ENCODE data around the gene ACTL7A.
A peak's percentile ranks its signal among the peaks of the same experiment; 100 is the strongest.

The ACTL7A gene

GRCh38 chr9:108850293-108850897 is 11.7 kb upstream of the ACTL7A start:
- DNase-seq: no peak

DNA sequence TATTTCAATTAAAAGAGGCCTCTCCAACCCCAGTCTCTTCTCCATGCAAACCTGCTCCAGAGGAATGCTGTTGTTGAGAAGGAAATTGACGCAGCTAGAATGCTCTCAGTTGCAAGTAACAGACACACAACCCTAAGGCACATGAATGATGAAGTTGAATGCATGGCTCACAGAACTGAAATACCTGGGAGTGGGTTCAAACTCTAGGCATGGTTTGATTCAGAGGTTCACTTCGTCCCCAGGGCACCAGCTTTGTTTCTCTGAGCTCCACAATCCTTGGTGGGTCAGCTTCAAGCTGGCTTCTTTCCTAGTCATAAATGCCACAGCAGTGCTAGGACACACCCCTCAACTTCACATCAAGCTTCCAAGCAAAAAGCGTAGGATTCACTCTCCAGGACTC is 10.9 kb upstream of the ACTL7A start:
- DNase-seq: no peak

- DNase-seq: no peak
These were observed 10.0 kb upstream of the ACTL7A start for GRCh38 chr9:108852079-108852478.

GRCh38 chr9:108854094-108854493 is 8.0 kb upstream of the ACTL7A start:
- no peak for DNase-seq

DNA sequence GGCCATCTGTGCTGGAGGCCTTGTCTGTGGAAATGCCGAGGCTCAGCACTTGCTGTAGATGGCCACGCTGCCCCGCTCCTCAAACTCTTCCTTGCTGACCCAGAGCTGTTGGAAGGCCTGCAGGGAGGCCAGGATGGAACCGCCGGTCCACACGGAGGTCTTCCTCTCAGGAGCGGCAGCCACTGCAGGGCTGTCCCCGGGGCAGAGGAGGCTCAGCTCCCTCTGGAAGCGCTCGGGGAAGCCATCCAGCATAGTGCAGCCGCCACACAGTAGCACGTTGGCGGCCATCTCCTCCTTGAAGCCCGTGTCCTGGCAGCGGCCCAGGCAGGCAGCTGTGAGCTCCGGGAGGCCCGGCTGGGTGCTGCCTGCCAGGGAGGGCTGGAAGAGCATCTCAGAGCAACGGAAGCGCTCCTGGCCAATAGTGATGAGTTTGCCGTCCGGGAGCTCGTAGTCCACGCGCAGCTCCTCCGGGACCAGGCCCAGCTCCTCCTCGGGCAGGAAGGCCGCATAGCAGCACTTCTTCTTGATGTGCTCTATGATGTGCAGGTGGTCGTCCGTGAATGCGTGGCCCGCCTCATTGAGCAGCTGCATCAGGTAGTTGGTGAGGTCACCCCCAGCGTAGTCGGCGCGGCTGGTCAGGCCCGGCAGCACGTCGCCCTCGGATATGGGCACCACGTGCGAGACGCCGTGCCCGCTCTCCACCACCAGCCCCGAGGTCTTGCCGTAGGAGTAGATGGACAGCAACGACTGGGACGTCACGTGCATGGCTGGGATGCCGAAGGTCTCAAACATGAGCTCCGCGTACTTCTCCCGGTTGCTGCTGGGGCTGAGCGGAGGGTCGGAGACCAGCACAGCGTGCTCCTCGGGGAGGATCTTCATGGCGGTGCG is 7.2 kb upstream of the ACTL7A start:
- DNase-seq: peak; percentile 73

GRCh38 chr9:108855529-108855886 is 6.6 kb upstream of the ACTL7A start:
- no peak for DNase-seq

- no peak for DNase-seq
These were observed 6.2 kb upstream of the ACTL7A start, which contains the start of gene ACTL7B for GRCh38 chr9:108855888-108856287. Gene ACTL7B, minus strand, starts transcription at chr9:108855986. Its CDS starts 56 bp downstream, at chr9:108855930.

- no peak for DNase-seq
These were observed 4.5 kb upstream of the ACTL7A start for GRCh38 chr9:108857572-108857971.

- DNase-seq: no peak
These were observed 2.5 kb upstream of the ACTL7A start for GRCh38 chr9:108859459-108860114.

- no peak for DNase-seq
These were observed 1.7 kb upstream of the ACTL7A start for GRCh38 chr9:108860354-108860753.

- DNase-seq: peak; percentile 3
These were observed 1.3 kb upstream of the ACTL7A start for GRCh38 chr9:108860764-108861163.

- no peak for DNase-seq
These were observed 602 bp upstream of the ACTL7A start for GRCh38 chr9:108861464-108861863.

- DNase-seq: no peak
These were observed 1.8 kb downstream of the ACTL7A start for GRCh38 chr9:108863891-108864290.

GRCh38 chr9:108864446-108864845 is 2.4 kb downstream of the ACTL7A start:
- DNase-seq: no peak

GRCh38 chr9:108865037-108865436 is 3.0 kb downstream of the ACTL7A start:
- DNase-seq: no peak

- no peak for DNase-seq
These were observed 3.9 kb downstream of the ACTL7A start for GRCh38 chr9:108866001-108866420.

- DNase-seq: no peak
These were observed 5.0 kb downstream of the ACTL7A start for GRCh38 chr9:108867116-108867515.

DNA sequence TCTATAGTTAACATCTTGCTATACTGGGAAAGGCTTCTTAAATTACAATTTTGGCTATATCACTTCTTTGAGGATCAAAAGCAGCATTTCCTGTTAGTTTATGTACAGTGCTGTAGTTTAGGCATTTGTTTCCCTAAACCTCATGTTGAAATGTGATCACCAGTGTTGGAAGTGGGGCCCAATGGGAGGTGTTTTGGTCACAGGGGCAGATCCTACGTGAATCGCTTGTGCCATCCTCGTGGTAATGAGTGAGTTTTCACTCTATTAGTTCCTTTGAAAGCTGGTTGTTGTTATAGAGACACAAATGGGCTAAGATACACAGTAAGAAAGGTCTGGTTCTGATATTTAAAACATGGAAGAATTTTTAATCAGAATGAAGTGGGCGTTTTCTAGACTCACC is 5.8 kb downstream of the ACTL7A start:
- DNase-seq: no peak

DNA sequence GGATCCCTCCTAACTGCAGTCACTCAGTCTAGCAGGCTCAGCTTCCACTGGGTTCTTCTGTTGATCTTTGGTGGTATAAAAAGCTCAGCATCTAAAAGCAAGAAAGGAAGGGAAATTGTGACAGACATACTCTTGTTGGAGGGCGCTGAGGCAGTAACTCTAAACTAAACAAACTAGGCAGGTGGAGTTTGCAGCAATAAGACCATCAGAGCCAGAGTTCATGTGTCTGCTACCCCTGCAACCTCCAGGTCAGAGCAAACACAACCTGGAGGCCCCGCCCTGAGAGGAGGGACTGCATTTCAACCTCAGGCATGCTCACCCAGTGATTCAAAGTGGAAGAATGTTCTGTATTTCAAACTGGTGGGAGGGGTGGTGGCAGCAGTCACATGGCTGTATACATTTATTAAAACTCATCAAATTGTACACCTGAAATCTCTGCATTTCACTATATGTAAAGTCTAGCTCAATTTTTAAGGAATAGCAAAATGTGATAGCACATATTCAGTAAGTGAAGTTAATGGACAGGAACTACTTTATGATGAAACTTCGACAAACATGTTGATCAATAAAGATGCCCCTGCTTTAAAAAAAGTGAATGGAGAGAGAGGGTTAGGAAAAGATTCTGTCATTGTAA is 7.1 kb downstream of the ACTL7A start:
- no peak for DNase-seq

DNA sequence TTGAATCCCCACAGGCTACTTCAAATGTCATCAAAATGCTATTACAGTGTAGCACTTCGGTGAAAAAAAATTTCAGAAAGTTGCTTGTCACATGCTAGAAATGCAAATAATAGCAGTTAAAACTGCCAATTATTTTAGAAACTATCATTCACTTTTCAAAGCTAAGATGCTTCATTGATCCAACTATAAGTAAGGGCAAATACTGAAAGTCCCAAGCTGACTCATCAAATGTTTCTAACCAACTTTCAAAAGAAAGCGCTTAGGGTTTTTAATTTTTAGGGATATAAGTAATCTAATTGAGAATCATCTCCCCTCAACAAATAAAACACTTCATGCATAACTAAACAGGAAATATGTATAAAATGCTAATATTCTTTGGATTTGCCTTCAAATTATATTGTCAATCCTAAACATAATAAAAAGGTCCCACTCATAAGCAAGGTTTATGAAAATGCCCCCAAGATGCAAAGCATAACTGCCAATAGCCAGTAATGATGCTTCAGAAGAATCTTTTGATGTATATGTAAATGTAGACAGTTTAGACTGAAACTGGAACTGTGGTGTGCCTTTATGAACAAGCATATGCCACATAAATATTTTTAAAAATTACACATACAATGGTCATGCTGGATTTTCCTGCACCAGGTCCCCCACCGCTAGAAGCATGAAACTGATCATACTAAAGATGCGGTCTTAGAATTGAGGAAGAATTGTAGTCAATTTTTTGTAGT is 12.2 kb downstream of the ACTL7A start:
- DNase-seq: no peak

DNA sequence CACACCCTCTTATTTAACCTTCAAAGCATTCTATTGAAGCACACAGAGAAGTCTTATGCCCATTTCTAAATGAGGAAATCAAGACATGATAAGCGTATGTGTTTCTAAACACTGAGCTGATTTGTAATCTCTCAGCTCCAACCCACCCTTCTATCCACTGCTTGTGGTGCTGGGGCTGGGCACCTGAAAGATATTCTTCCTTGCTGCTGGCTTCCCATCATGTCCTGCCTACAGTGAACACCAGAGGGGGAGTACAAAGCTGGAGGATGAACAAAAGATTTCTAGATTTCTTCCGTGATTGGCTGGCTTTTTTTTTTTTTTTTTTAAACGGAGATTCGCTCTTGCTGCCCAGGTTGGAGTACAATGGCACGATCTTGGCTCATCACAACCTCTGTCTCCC is 14.4 kb downstream of the ACTL7A start:
- DNase-seq: no peak

- no peak for DNase-seq
These were observed 15.5 kb downstream of the ACTL7A start for GRCh38 chr9:108877524-108877923.
